ENCODE data around the gene COQ5. TPM values are rescaled to one million over a fixed set of nuclear protein-coding genes. Genes with fewer than 3 reads are reported as not detected.
A peak's percentile ranks its signal among the peaks of the same experiment; 100 is the strongest.

COQ5 gene
- total RNA-seq, 3 donors from 2014 or later (not counting 1 experiment from before 2014, with no cell fraction given) = 11.4 to 17.1 (median 14.6) TPM

GRCh38 chr12:120495731-120496412 is 33.1 kb downstream of the COQ5 start, which contains the start of gene DYNLL1:
Gene DYNLL1 (plus strand): TSS chr12:120496113. CDS start chr12:120496422, 309 bp downstream.
- H3K4me1 ChIP-seq (ENCODE audit: control insufficient read depth, insufficient read depth, low read length) = peaks cover 11% of the 10 kb centered on the region
- ATAC-seq (peak; percentile 95 to 99 (median 96)), DNase-seq (peak; percentile 97 to 98)
- H3K9me3 Mint-ChIP-seq = no peaks in the 10 kb centered on the region
- H3K4me3 ChIP-seq (ENCODE audit: low read length) = peak within 1 kb of the TSS; percentile 72
- peaks cover 44 to 46% of the 10 kb centered on the region in 2 donors for H3K4me1 Mint-ChIP-seq
- 0% methylated on average over 49 of the region's 53 CpGs for WGBS (ENCODE audit: insufficient coverage)
- no peaks in the 10 kb centered on the region for H3K36me3 Mint-ChIP-seq
- H3K27me3 ChIP-seq (ENCODE audit: control insufficient read depth, insufficient read depth, low read length) = no peaks in the 10 kb centered on the region
- peak within 1 kb of the TSS; percentile 95 for H3K4me3 Mint-ChIP-seq
- no peaks in the 10 kb centered on the region for H3K27me3 Mint-ChIP-seq (ENCODE audit: low read depth in 2 of 2)
- peak within 1 kb of the TSS; percentile 90 for H3K27ac Mint-ChIP-seq
- H3K36me3 ChIP-seq (ENCODE audit: control insufficient read depth, insufficient read depth, low read length) = peaks cover 3% of the 10 kb centered on the region
- H3K27ac ChIP-seq (ENCODE audit: low read length) = peak within 1 kb of the TSS; percentile 70
- intact Hi-C loops (cut with micrococcal nuclease) = loop anchor here (1.0 to 5.0 kb wide), 4 partner anchors 27 to 140 kb away; partner anchors contain the start of gene SRSF9
- no peaks in the 10 kb centered on the region for H3K9me3 ChIP-seq (ENCODE audit: control insufficient read depth, insufficient read depth, low read length)
- no peak for TF ChIP-seq CTCF (IDR thresholded peaks at IDR 0.05)

GRCh38 chr12:120495186-120495730 is 33.7 kb downstream of the COQ5 start:
- H3K27me3 ChIP-seq (ENCODE audit: control insufficient read depth, insufficient read depth, low read length) = no peaks in the 10 kb centered on the region
- peak overlapping the region; percentile 72 for H3K4me3 ChIP-seq (ENCODE audit: low read length)
- peak in 2 of 3 donors; percentile 1 to 5 for ATAC-seq
- H3K27me3 Mint-ChIP-seq (ENCODE audit: low read depth in 2 of 2) = no peaks in the 10 kb centered on the region
- no peaks in the 10 kb centered on the region for H3K9me3 Mint-ChIP-seq
- TF ChIP-seq CTCF (IDR thresholded peaks at IDR 0.05) = no peak
- no peak for DNase-seq
- H3K4me1 Mint-ChIP-seq = peaks cover 44 to 46% of the 10 kb centered on the region in 2 donors
- peak overlapping the region; percentile 90 for H3K27ac Mint-ChIP-seq
- H3K36me3 Mint-ChIP-seq = no peaks in the 10 kb centered on the region
- H3K36me3 ChIP-seq (ENCODE audit: control insufficient read depth, insufficient read depth, low read length) = peaks cover 3% of the 10 kb centered on the region
- H3K4me3 Mint-ChIP-seq = peak overlapping the region; percentile 95
- peak overlapping the region; percentile 70 for H3K27ac ChIP-seq (ENCODE audit: low read length)
- H3K4me1 ChIP-seq (ENCODE audit: control insufficient read depth, insufficient read depth, low read length) = peaks cover 11% of the 10 kb centered on the region
- intact Hi-C loops (cut with micrococcal nuclease) = loop anchor here (5.0 kb wide), 1 partner anchor 43 kb away; no protein-coding TSS in a partner anchor
- H3K9me3 ChIP-seq (ENCODE audit: control insufficient read depth, insufficient read depth, low read length) = no peaks in the 10 kb centered on the region
- 43% methylated on average over 16 of the region's 17 CpGs for WGBS (ENCODE audit: insufficient coverage)

- H3K27ac Mint-ChIP-seq = peak overlapping the region; percentile 41 to 54
These were observed 38.0 kb downstream of the COQ5 start for GRCh38 chr12:120490833-120491512.

More at GRCh38 chr12:120490833-120491512, 38.0 kb downstream of the COQ5 start:
- ATAC-seq (no peak), DNase-seq (no peak)
- no peaks in the 10 kb centered on the region for H3K36me3 Mint-ChIP-seq
- H3K4me1 ChIP-seq (ENCODE audit: control insufficient read depth, insufficient read depth, low read length) = peaks cover 7% of the 10 kb centered on the region
- peaks cover 2% of the 10 kb centered on the region for H3K36me3 ChIP-seq (ENCODE audit: control insufficient read depth, insufficient read depth, low read length)
- H3K27me3 ChIP-seq (ENCODE audit: control insufficient read depth, insufficient read depth, low read length) = no peaks in the 10 kb centered on the region
- no peaks in the 10 kb centered on the region for H3K9me3 Mint-ChIP-seq
- H3K27me3 Mint-ChIP-seq (ENCODE audit: low read depth in 2 of 2) = no peaks in the 10 kb centered on the region
- 100% methylated on average over 2 of the region's 2 CpGs for WGBS (ENCODE audit: insufficient coverage)
- no peaks in the 10 kb centered on the region for H3K9me3 ChIP-seq (ENCODE audit: control insufficient read depth, insufficient read depth, low read length)
- H3K4me1 Mint-ChIP-seq = peaks cover 30 to 41% of the 10 kb centered on the region in 2 donors
- H3K27ac ChIP-seq (ENCODE audit: low read length) = no peak overlapping the region
- intact Hi-C loops (cut with micrococcal nuclease) = no loop called here
- no peak overlapping the region for H3K4me3 ChIP-seq (ENCODE audit: low read length)
- no peak overlapping the region for H3K4me3 Mint-ChIP-seq
- TF ChIP-seq CTCF (IDR thresholded peaks at IDR 0.05) = no peak

Data from natural killer cell (primary cell).